Endothelial cell (in vitro differentiated cells): ENCODE results near the gene SLC38A1. TPM values are rescaled to one million over a fixed set of nuclear protein-coding genes. Genes with fewer than 3 reads are reported as not detected.

ENCODE experiments used
- DNase-seq: peaks from one replicate; pipeline ENCODE4 v3.0.0; 2021; ENCODE audit warnings: low spot score
- H3K27ac Mint-ChIP-seq: one replicate; pipeline ENCODE4 v1.8.0; 2021; ENCODE audit warnings: mixed read lengths, inconsistent platforms; ENCODE audit not compliant: unreplicated experiment
- H3K27me3 Mint-ChIP-seq: one replicate; pipeline ENCODE4 v1.8.0; 2021; ENCODE audit warnings: mild to moderate bottlenecking, moderate library complexity, mixed read lengths, inconsistent platforms; ENCODE audit not compliant: unreplicated experiment
- H3K36me3 Mint-ChIP-seq: one replicate; pipeline ENCODE4 v1.8.0; 2021; ENCODE audit warnings: mild to moderate bottlenecking, low read depth, mixed read lengths, inconsistent platforms; ENCODE audit not compliant: unreplicated experiment
- H3K4me1 Mint-ChIP-seq: one replicate; pipeline ENCODE4 v1.8.0; 2021; ENCODE audit warnings: mild to moderate bottlenecking, mixed read lengths, inconsistent platforms; ENCODE audit not compliant: unreplicated experiment
- H3K4me3 Mint-ChIP-seq: one replicate; pipeline ENCODE4 v1.8.0; 2021; ENCODE audit warnings: mild to moderate bottlenecking, mixed read lengths, inconsistent platforms; ENCODE audit not compliant: unreplicated experiment
- H3K9me3 Mint-ChIP-seq: one replicate; pipeline ENCODE4 v1.8.0; 2021; ENCODE audit warnings: mixed read lengths, inconsistent platforms; ENCODE audit not compliant: unreplicated experiment
- CTCF ChIP-seq: fragments of 200-600 bp; sonication (generic); IDR thresholded peaks from one replicate; pipeline ENCODE4 v1.5.0; 2021; ENCODE audit warnings: antibody characterized with exemption; ENCODE audit not compliant: unreplicated experiment
- total RNA-seq: library from RNA; stranded (reverse); fragmentation: NEBNext Ultra II Directional; extraction: Animal tissue kit (Norgen Biotek cat#: 25700); gene quantifications from one replicate; pipeline ENCODE4 v1.2.1, GENCODE V29; 2021; ENCODE audit not compliant: unreplicated experiment

The SLC38A1 gene
- total RNA-seq, 1 donor from 2014 or later, result 100 TPM

GRCh38 chr12:46188170-46188569 is 80.7 kb downstream of the SLC38A1 start:
- H3K4me3 Mint-ChIP-seq, result no peak overlapping the region
- no peak for DNase-seq
- no peak for TF ChIP-seq CTCF
- no peaks in the 10 kb centered on the region for H3K9me3 Mint-ChIP-seq
- no peak overlapping the region for H3K27ac Mint-ChIP-seq
- H3K36me3 Mint-ChIP-seq, result peaks cover 41% of the 10 kb centered on the region
- peaks cover 7% of the 10 kb centered on the region for H3K27me3 Mint-ChIP-seq
- H3K4me1 Mint-ChIP-seq, result no peaks in the 10 kb centered on the region

- no peak for TF ChIP-seq CTCF
- H3K4me1 Mint-ChIP-seq, result no peaks in the 10 kb centered on the region
- no peaks in the 10 kb centered on the region for H3K9me3 Mint-ChIP-seq
- peaks cover 30% of the 10 kb centered on the region for H3K36me3 Mint-ChIP-seq
- no peak overlapping the region for H3K27ac Mint-ChIP-seq
- H3K4me3 Mint-ChIP-seq, result no peak overlapping the region
- peaks cover 2% of the 10 kb centered on the region for H3K27me3 Mint-ChIP-seq
- DNase-seq, result no peak
Measured at GRCh38 chr12:46187023-46187422, 81.8 kb downstream of the SLC38A1 start.

- no peak for DNase-seq
- peaks cover 20% of the 10 kb centered on the region for H3K36me3 Mint-ChIP-seq
- TF ChIP-seq CTCF, result no peak
- no peaks in the 10 kb centered on the region for H3K27me3 Mint-ChIP-seq
- no peak overlapping the region for H3K27ac Mint-ChIP-seq
- no peaks in the 10 kb centered on the region for H3K4me1 Mint-ChIP-seq
- H3K9me3 Mint-ChIP-seq, result no peaks in the 10 kb centered on the region
- H3K4me3 Mint-ChIP-seq, result no peak overlapping the region
Measured at GRCh38 chr12:46186088-46186487, 82.8 kb downstream of the SLC38A1 start.

- TF ChIP-seq CTCF, result no peak
- Mint-ChIP-seq H3K4me3 (no peak overlapping the region), H3K9me3 (no peaks in the 10 kb centered on the region), H3K36me3 (peaks cover 16% of the 10 kb centered on the region), H3K27me3 (no peaks in the 10 kb centered on the region), H3K27ac (no peak overlapping the region), H3K4me1 (no peaks in the 10 kb centered on the region)
- no peak for DNase-seq
Measured at GRCh38 chr12:46185686-46186085, 83.2 kb downstream of the SLC38A1 start.

GRCh38 chr12:46184798-46185595 is 83.8 kb downstream of the SLC38A1 start:
- no peak for DNase-seq
- Mint-ChIP-seq H3K9me3 (no peaks in the 10 kb centered on the region), H3K27me3 (no peaks in the 10 kb centered on the region), H3K36me3 (peaks cover 12% of the 10 kb centered on the region), H3K4me1 (no peaks in the 10 kb centered on the region), H3K27ac (no peak overlapping the region), H3K4me3 (no peak overlapping the region)
- no peak for TF ChIP-seq CTCF
